Kidney epithelial cell (primary cell): ENCODE measurements around the gene AIG1. TPM values are rescaled to one million over a fixed set of nuclear protein-coding genes. Genes with fewer than 3 reads are reported as not detected.

Experiments used
- DNase-seq: peaks from one replicate; pipeline ENCODE4 v3.0.0-alpha.2; 2010; ENCODE audit warnings: low read depth
- H3K27me3 ChIP-seq: 2 replicates; pipeline ENCODE4 v1.6.0; 2011; ENCODE audit warnings: low read length; ENCODE audit not compliant: control insufficient read depth, insufficient read depth
- H3K36me3 ChIP-seq: 2 replicates; pipeline ENCODE4 v1.5.1; 2011; ENCODE audit warnings: low read length; ENCODE audit not compliant: control insufficient read depth, insufficient read depth
- H3K4me3 ChIP-seq: 2 replicates; pipeline ENCODE4 v1.5.1; 2011; ENCODE audit warnings: low read depth, mild to moderate bottlenecking, control low read depth, low read length
- CTCF ChIP-seq: IDR thresholded peaks from 2 replicates; pipeline ENCODE4 v1.5.1; 2011; ENCODE audit warnings: mild to moderate bottlenecking, moderate library complexity, low read length, control low read depth, inconsistent platforms; ENCODE audit not compliant: insufficient read depth, poor library complexity, severe bottlenecking
- total RNA-seq: library from RNA; depleted of rRNA; stranded (reverse); fragments of >200 nt; gene quantifications from 2 replicates; pipeline ENCODE4 v1.2.3, GENCODE V29; 2015

AIG1 gene
- total RNA-seq, 1 donor from 2014 or later: 62.5 TPM

- TF ChIP-seq CTCF: no peak
- no peak for DNase-seq
Observed at GRCh38 chr6:143322386-143322785, 261.7 kb downstream of the AIG1 start.

GRCh38 chr6:143323729-143324470, 263.2 kb downstream of the AIG1 start:
- Histone ChIP-seq H3K27me3 (no peaks in the 10 kb centered on the region), H3K36me3 (no peaks in the 10 kb centered on the region), H3K4me3 (no peak overlapping the region)
- no peak for TF ChIP-seq CTCF
- DNase-seq: no peak

More at GRCh38 chr6:143322386-143322785, 261.7 kb downstream of the AIG1 start:
- Histone ChIP-seq H3K36me3 (no peaks in the 10 kb centered on the region), H3K27me3 (no peaks in the 10 kb centered on the region), H3K4me3 (no peak overlapping the region)

GRCh38 chr6:143325379-143326140, 264.9 kb downstream of the AIG1 start:
- peak; percentile 52 for DNase-seq
- no peak for TF ChIP-seq CTCF
- Histone ChIP-seq H3K36me3 (no peaks in the 10 kb centered on the region), H3K4me3 (no peak overlapping the region), H3K27me3 (no peaks in the 10 kb centered on the region)

- DNase-seq: peak; percentile 16
- Histone ChIP-seq H3K4me3 (no peak overlapping the region), H3K27me3 (no peaks in the 10 kb centered on the region), H3K36me3 (no peaks in the 10 kb centered on the region)
- no peak for TF ChIP-seq CTCF
Observed at GRCh38 chr6:143328876-143329275, 268.2 kb downstream of the AIG1 start.

GRCh38 chr6:143329323-143329722, 268.6 kb downstream of the AIG1 start:
- Histone ChIP-seq H3K27me3 (no peaks in the 10 kb centered on the region), H3K36me3 (no peaks in the 10 kb centered on the region), H3K4me3 (no peak overlapping the region)
- TF ChIP-seq CTCF: no peak
- DNase-seq: no peak
